BJ (cell line): ENCODE measurements around the gene COX7A2L. TPM values are rescaled to one million over a fixed set of nuclear protein-coding genes. Genes with fewer than 3 reads are reported as not detected.

Experiments
- CTCF ChIA-PET: fragments of 350-600 bp; formaldehyde crosslinking; extraction: SDS; loops from one replicate; lab custom pipeline; 2021; ENCODE audit warnings: antibody characterized with exemption, inconsistent platforms; lab: Yijun Ruan, JAX
- POLR2A ChIA-PET: fragments of 300-600 bp; sonication (Branson Sonifier 250); formaldehyde crosslinking; extraction: SDS; loops from one replicate; lab custom pipeline; 2021; ENCODE audit warnings: antibody characterized with exemption; lab: Charles Lee
- DNase-seq: peaks from one replicate; pipeline ENCODE4 v3.0.0-alpha.2; 2011; ENCODE audit warnings: low read depth
- H3K27me3 ChIP-seq: 2 replicates; pipeline ENCODE4 v1.6.0; 2011; ENCODE audit warnings: low read length; ENCODE audit not compliant: control insufficient read depth, insufficient read depth
- H3K36me3 ChIP-seq: 2 replicates; pipeline ENCODE4 v1.5.1; 2011; ENCODE audit warnings: low read length; ENCODE audit not compliant: control insufficient read depth, insufficient read depth
- H3K4me3 ChIP-seq: 2 replicates; pipeline ENCODE4 v1.5.1; 2011; ENCODE audit warnings: low read depth, mild to moderate bottlenecking, control low read depth, low read length
- CTCF ChIP-seq: IDR thresholded peaks from 2 replicates; pipeline ENCODE4 v1.5.1; 2011; ENCODE audit warnings: low read depth, mild to moderate bottlenecking, control low read depth, inconsistent platforms, low read length, moderate library complexity; ENCODE audit not compliant: insufficient read depth
- polyA plus RNA-seq: library from polyadenylated mRNA; depleted of rRNA; stranded (reverse); fragments of >200 nt; gene quantifications from 2 replicates; pipeline ENCODE4 v1.2.3, GENCODE V29; 2011

Gene COX7A2L
- polyA plus RNA-seq, 1 experiment: 153 TPM

GRCh38 chr2:42340938-42341636 lies 19.9 kb downstream of the COX7A2L start:
- H3K36me3 ChIP-seq: peaks cover 20% of the 10 kb centered on the region
- H3K4me3 ChIP-seq: no peak overlapping the region
- no peak for DNase-seq
- no peak for TF ChIP-seq CTCF
- CTCF ChIA-PET: interaction anchor here (1.6 to 2.9 kb wide), 2 partner anchors 12 to 225 kb away, joined by 3 to 8 read pairs; no protein-coding TSS in a partner anchor
- no peaks in the 10 kb centered on the region for H3K27me3 ChIP-seq
- POLR2A ChIA-PET: no interaction called here

GRCh38 chr2:42340045-42340937 lies 20.7 kb downstream of the COX7A2L start:
- no peak for TF ChIP-seq CTCF
- H3K27me3 ChIP-seq: no peaks in the 10 kb centered on the region
- ChIA-PET POLR2A (no interaction called here), CTCF (interaction anchor here (0.9 to 2.9 kb wide), 2 partner anchors 12 to 14 kb away, joined by 3 to 8 read pairs; no protein-coding TSS in a partner anchor)
- DNase-seq: no peak
- no peak overlapping the region for H3K4me3 ChIP-seq
- H3K36me3 ChIP-seq: peaks cover 16% of the 10 kb centered on the region

GRCh38 chr2:42339191-42339912 lies 21.7 kb downstream of the COX7A2L start:
- peaks cover 16% of the 10 kb centered on the region for H3K36me3 ChIP-seq
- no peak for DNase-seq
- POLR2A ChIA-PET: no interaction called here
- no peak overlapping the region for H3K4me3 ChIP-seq
- CTCF ChIA-PET: interaction anchor here (0.5 to 2.9 kb wide), 3 partner anchors 11 to 133 kb away, joined by 3 to 8 read pairs (median 4); no protein-coding TSS in a partner anchor
- no peaks in the 10 kb centered on the region for H3K27me3 ChIP-seq
- TF ChIP-seq CTCF: no peak

GRCh38 chr2:42338567-42339190 lies 22.3 kb downstream of the COX7A2L start:
- no peak overlapping the region for H3K4me3 ChIP-seq
- DNase-seq: no peak
- no peaks in the 10 kb centered on the region for H3K27me3 ChIP-seq
- no peak for TF ChIP-seq CTCF
- ChIA-PET CTCF (interaction anchor here (0.5 to 2.9 kb wide), 2 partner anchors 10 to 133 kb away, joined by 4 to 8 read pairs; no protein-coding TSS in a partner anchor), POLR2A (no interaction called here)
- peaks cover 15% of the 10 kb centered on the region for H3K36me3 ChIP-seq
